Measurements from ENCODE around the gene MRPL11. TPM values are rescaled to one million over a fixed set of nuclear protein-coding genes. Genes with fewer than 3 reads are reported as not detected.

Gene MRPL11
- polyA plus RNA-seq, 1 experiment: 43.1 TPM

GRCh38 chr11:66393954-66394353 is 44.7 kb downstream of the MRPL11 start:
- POLR2A ChIA-PET: no interaction called here
- no peak for DNase-seq (ENCODE audit: low read depth, low spot score)
- CTCF ChIA-PET: interaction anchor here (3.8 kb wide), 1 partner anchor 8 kb away, joined by 32 read pairs; no protein-coding TSS in a partner anchor
- H3K27ac ChIP-seq (ENCODE audit: low read depth, low read length): no peak overlapping the region
- H3K4me3 ChIP-seq (ENCODE audit: low read depth, low read length): no peak overlapping the region
- TF ChIP-seq CTCF (IDR thresholded peaks at IDR 0.05; ENCODE audit: low read depth, low read length): no peak
- H3K27me3 ChIP-seq (ENCODE audit: control insufficient read depth, insufficient read depth, low read length): peaks cover 8% of the 10 kb centered on the region
- no peaks in the 10 kb centered on the region for H3K9me3 ChIP-seq (ENCODE audit: control insufficient read depth, insufficient read depth, low read length)

- DNase-seq (ENCODE audit: low read depth, low spot score): no peak
Observed at GRCh38 chr11:66391322-66391721, 47.3 kb downstream of the MRPL11 start.

GRCh38 chr11:66388780-66389386 is 49.8 kb downstream of the MRPL11 start:
- peak; percentile 33 for DNase-seq (ENCODE audit: low read depth, low spot score)
- ChIA-PET POLR2A (no interaction called here), CTCF (interaction anchor here (0.5 to 9.5 kb wide), 30 partner anchors 9 to 348 kb away, joined by 3 to 98 read pairs (median 3); partner anchors contain the start of genes BRMS1, MRPL11, NPAS4 and RIN1)
- Histone ChIP-seq H3K27me3 (ENCODE audit: control insufficient read depth, insufficient read depth, low read length) (no peaks in the 10 kb centered on the region), H3K27ac (ENCODE audit: low read depth, low read length) (no peak overlapping the region), H3K4me3 (ENCODE audit: low read depth, low read length) (no peak overlapping the region), H3K9me3 (ENCODE audit: control insufficient read depth, insufficient read depth, low read length) (no peaks in the 10 kb centered on the region)
- TF ChIP-seq CTCF (IDR thresholded peaks at IDR 0.05; ENCODE audit: low read depth, low read length): peak; percentile 89

More at GRCh38 chr11:66391322-66391721, 47.3 kb downstream of the MRPL11 start:
- POLR2A ChIA-PET: no interaction called here
- Histone ChIP-seq H3K4me3 (ENCODE audit: low read depth, low read length) (no peak overlapping the region), H3K27ac (ENCODE audit: low read depth, low read length) (no peak overlapping the region), H3K9me3 (ENCODE audit: control insufficient read depth, insufficient read depth, low read length) (no peaks in the 10 kb centered on the region), H3K27me3 (ENCODE audit: control insufficient read depth, insufficient read depth, low read length) (peaks cover 5% of the 10 kb centered on the region)
- no peak for TF ChIP-seq CTCF (IDR thresholded peaks at IDR 0.05; ENCODE audit: low read depth, low read length)
- CTCF ChIA-PET: interaction anchor here (0.6 to 1.4 kb wide), 4 partner anchors 26 to 80 kb away, joined by 3 to 5 read pairs (median 4); no protein-coding TSS in a partner anchor

- H3K27me3 ChIP-seq (ENCODE audit: control insufficient read depth, insufficient read depth, low read length): no peaks in the 10 kb centered on the region
- H3K27ac ChIP-seq (ENCODE audit: low read depth, low read length): no peak overlapping the region
- peak; percentile 95 for TF ChIP-seq CTCF (IDR thresholded peaks at IDR 0.05; ENCODE audit: low read depth, low read length)
- H3K4me3 ChIP-seq (ENCODE audit: low read depth, low read length): peak overlapping the region; percentile 41
- ChIA-PET CTCF (interaction anchor here (0.6 to 9.5 kb wide), 44 partner anchors 9 to 538 kb away, joined by 3 to 98 read pairs (median 5); partner anchors contain the start of genes MRPL11, NPAS4, SLC29A2 and YIF1A), POLR2A (interaction anchor here (0.7 to 1.1 kb wide), 2 partner anchors 38 to 80 kb away, joined by 3 read pairs; no protein-coding TSS in a partner anchor)
- no peaks in the 10 kb centered on the region for H3K9me3 ChIP-seq (ENCODE audit: control insufficient read depth, insufficient read depth, low read length)
- peak; percentile 66 for DNase-seq (ENCODE audit: low read depth, low spot score)
Observed at GRCh38 chr11:66386171-66387069, 52.2 kb downstream of the MRPL11 start.

Small RNAs within 50 kb of the gene (small RNA-seq; reads per million reads assigned to genes)
- gene RF00416 (ENCODE audit: insufficient read length, low read depth) (not detected), gene RNU1-84P (ENCODE audit: insufficient read length, low read depth) (13.7 reads per million, percentile 75 among the genes with 10 or more reads in this experiment)

Other genes with a start within 250 kb of the MRPL11 start
- gene KLC2, start 181.1 kb downstream of the MRPL11 start, polyA plus RNA-seq (2011; rRNA removed): 6.4 and 8.5 TPM in 2 replicates
- 127 and 183 TPM in 2 replicates for gene RAB1B, start 170.2 kb downstream of the MRPL11 start, polyA plus RNA-seq (2011; rRNA removed)
- 2.0 and 2.8 TPM in 2 replicates for gene CNIH2, start 160.7 kb downstream of the MRPL11 start, polyA plus RNA-seq (2011; rRNA removed)
- gene YIF1A, start 149.7 kb downstream of the MRPL11 start, polyA plus RNA-seq (2011; rRNA removed): 126 and 140 TPM in 2 replicates
- not detected in 2 replicates for gene TMEM151A, start 147.0 kb downstream of the MRPL11 start, polyA plus RNA-seq (2011; rRNA removed)
- 105 and 128 TPM in 2 replicates for gene CD248, start 121.8 kb downstream of the MRPL11 start, polyA plus RNA-seq (2011; rRNA removed)
- 6.7 and 9.0 TPM in 2 replicates for gene RIN1, start 102.4 kb downstream of the MRPL11 start, polyA plus RNA-seq (2011; rRNA removed)
- 35.2 and 39.3 TPM in 2 replicates for gene BRMS1, start 93.7 kb downstream of the MRPL11 start, polyA plus RNA-seq (2011; rRNA removed)
- gene B4GAT1, start 91.2 kb downstream of the MRPL11 start, polyA plus RNA-seq (2011; rRNA removed): 15.9 and 17.7 TPM in 2 replicates
- gene SLC29A2, start 67.1 kb downstream of the MRPL11 start, polyA plus RNA-seq (2011; rRNA removed): 0.16 and 0.46 TPM in 2 replicates
- gene NPAS4, start 17.8 kb downstream of the MRPL11 start, polyA plus RNA-seq (2011; rRNA removed): 0.12 and 0.14 TPM in 2 replicates
- 4.6 and 5.6 TPM in 2 replicates for gene PELI3, start 28.1 kb upstream of the MRPL11 start, polyA plus RNA-seq (2011; rRNA removed)
- 54.6 and 60.2 TPM in 2 replicates for gene DPP3, start 41.6 kb upstream of the MRPL11 start, polyA plus RNA-seq (2011; rRNA removed)
- 17.7 and 21.1 TPM in 2 replicates for gene BBS1, start 71.8 kb upstream of the MRPL11 start, polyA plus RNA-seq (2011; rRNA removed)
- gene ZDHHC24, start 107.2 kb upstream of the MRPL11 start, polyA plus RNA-seq (2011; rRNA removed): 6.2 and 6.8 TPM in 2 replicates
- gene ACTN3, start 108.1 kb upstream of the MRPL11 start, polyA plus RNA-seq (2011; rRNA removed): 0.11 TPM in 2 replicates
- 24.3 and 28.1 TPM in 2 replicates for gene CTSF, start 129.8 kb upstream of the MRPL11 start, polyA plus RNA-seq (2011; rRNA removed)
- 0.11 and 0.19 TPM in 2 replicates for gene CCDC87, start 154.2 kb upstream of the MRPL11 start, polyA plus RNA-seq (2011; rRNA removed)
- gene CCS, start 154.3 kb upstream of the MRPL11 start, polyA plus RNA-seq (2011; rRNA removed): 26.7 and 30.3 TPM in 2 replicates
- 21.4 and 25.0 TPM in 2 replicates for gene RBM14, start 177.8 kb upstream of the MRPL11 start, polyA plus RNA-seq (2011; rRNA removed)
- gene RBM4, start 199.9 kb upstream of the MRPL11 start, polyA plus RNA-seq (2011; rRNA removed): 234 and 272 TPM in 2 replicates
- gene RBM4B, start 239.0 kb upstream of the MRPL11 start, polyA plus RNA-seq (2011; rRNA removed): 37.4 and 43.8 TPM in 2 replicates

All from AG04450 (cell line).